ENCODE results near the gene RAB8A. TPM values are rescaled to one million over a fixed set of nuclear protein-coding genes. Genes with fewer than 3 reads are reported as not detected.

The RAB8A gene
- total and polyA plus RNA-seq, 2 experiments from 2014 or later = 53.1 to 59.5 TPM

DNA sequence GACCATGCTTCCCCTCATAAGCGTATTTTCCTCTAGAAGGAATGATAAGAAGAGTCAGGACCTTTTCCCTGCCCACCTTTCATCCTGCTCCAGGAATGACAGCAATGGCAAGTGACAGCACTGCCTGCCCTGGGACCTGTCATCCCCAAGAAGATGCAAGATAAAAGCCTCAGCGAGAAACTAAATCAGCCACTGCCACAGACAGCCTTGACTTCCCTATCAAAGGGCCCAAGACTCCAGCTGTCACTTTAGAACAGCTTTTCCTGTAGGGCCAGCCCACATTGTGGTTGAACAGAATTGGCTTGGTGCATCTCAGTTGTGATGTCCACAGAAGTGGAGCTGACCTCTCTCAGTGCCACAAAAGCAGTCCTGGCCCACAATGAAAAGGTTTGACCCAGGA, 1.1 kb downstream of the RAB8A start (continued):
- TF ChIP-seq, protein P1, sequence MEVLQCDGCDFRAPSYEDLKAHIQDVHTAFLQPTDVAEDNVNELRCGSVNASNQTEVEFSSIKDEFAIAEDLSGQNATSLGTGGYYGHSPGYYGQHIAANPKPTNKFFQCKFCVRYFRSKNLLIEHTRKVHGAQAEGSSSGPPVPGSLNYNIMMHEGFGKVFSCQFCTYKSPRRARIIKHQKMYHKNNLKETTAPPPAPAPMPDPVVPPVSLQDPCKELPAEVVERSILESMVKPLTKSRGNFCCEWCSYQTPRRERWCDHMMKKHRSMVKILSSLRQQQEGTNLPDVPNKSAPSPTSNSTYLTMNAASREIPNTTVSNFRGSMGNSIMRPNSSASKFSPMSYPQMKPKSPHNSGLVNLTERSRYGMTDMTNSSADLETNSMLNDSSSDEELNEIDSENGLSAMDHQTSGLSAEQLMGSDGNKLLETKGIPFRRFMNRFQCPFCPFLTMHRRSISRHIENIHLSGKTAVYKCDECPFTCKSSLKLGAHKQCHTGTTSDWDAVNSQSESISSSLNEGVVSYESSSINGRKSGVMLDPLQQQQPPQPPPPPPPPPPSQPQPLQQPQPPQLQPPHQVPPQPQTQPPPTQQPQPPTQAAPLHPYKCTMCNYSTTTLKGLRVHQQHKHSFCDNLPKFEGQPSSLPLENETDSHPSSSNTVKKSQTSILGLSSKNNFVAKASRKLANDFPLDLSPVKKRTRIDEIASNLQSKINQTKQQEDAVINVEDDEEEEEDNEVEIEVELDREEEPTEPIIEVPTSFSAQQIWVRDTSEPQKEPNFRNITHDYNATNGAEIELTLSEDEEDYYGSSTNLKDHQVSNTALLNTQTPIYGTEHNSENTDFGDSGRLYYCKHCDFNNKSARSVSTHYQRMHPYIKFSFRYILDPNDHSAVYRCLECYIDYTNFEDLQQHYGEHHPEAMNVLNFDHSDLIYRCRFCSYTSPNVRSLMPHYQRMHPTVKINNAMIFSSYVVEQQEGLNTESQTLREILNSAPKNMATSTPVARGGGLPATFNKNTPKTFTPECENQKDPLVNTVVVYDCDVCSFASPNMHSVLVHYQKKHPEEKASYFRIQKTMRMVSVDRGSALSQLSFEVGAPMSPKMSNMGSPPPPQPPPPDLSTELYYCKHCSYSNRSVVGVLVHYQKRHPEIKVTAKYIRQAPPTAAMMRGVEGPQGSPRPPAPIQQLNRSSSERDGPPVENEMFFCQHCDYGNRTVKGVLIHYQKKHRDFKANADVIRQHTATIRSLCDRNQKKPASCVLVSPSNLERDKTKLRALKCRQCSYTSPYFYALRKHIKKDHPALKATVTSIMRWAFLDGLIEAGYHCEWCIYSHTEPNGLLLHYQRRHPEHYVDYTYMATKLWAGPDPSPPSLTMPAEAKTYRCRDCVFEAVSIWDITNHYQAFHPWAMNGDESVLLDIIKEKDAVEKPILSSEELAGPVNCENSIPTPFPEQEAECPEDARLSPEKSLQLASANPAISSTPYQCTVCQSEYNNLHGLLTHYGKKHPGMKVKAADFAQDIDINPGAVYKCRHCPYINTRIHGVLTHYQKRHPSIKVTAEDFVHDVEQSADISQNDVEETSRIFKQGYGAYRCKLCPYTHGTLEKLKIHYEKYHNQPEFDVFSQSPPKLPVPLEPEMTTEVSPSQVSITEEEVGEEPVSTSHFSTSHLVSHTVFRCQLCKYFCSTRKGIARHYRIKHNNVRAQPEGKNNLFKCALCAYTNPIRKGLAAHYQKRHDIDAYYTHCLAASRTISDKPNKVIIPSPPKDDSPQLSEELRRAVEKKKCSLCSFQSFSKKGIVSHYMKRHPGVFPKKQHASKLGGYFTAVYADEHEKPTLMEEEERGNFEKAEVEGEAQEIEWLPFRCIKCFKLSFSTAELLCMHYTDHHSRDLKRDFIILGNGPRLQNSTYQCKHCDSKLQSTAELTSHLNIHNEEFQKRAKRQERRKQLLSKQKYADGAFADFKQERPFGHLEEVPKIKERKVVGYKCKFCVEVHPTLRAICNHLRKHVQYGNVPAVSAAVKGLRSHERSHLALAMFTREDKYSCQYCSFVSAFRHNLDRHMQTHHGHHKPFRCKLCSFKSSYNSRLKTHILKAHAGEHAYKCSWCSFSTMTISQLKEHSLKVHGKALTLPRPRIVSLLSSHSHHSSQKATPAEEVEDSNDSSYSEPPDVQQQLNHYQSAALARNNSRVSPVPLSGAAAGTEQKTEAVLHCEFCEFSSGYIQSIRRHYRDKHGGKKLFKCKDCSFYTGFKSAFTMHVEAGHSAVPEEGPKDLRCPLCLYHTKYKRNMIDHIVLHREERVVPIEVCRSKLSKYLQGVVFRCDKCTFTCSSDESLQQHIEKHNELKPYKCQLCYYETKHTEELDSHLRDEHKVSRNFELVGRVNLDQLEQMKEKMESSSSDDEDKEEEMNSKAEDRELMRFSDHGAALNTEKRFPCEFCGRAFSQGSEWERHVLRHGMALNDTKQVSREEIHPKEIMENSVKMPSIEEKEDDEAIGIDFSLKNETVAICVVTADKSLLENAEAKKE (CRISPR knock-in tag; IDR thresholded peaks at IDR 0.05) = no peak
- TF ChIP-seq NANOG (IDR thresholded peaks at IDR 0.05; ENCODE audit: borderline replicate concordance) (no peak), EZH2 (IDR thresholded peaks at IDR 0.05; ENCODE audit: low read depth, unreplicated experiment) (no peak), JUNB (IDR thresholded peaks at IDR 0.05; ENCODE audit: unreplicated experiment) (no peak)
- TF ChIP-seq, protein P2, sequence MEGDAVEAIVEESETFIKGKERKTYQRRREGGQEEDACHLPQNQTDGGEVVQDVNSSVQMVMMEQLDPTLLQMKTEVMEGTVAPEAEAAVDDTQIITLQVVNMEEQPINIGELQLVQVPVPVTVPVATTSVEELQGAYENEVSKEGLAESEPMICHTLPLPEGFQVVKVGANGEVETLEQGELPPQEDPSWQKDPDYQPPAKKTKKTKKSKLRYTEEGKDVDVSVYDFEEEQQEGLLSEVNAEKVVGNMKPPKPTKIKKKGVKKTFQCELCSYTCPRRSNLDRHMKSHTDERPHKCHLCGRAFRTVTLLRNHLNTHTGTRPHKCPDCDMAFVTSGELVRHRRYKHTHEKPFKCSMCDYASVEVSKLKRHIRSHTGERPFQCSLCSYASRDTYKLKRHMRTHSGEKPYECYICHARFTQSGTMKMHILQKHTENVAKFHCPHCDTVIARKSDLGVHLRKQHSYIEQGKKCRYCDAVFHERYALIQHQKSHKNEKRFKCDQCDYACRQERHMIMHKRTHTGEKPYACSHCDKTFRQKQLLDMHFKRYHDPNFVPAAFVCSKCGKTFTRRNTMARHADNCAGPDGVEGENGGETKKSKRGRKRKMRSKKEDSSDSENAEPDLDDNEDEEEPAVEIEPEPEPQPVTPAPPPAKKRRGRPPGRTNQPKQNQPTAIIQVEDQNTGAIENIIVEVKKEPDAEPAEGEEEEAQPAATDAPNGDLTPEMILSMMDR (conservative IDR thresholded peaks at IDR 0.05; ENCODE audit: low read depth in 2 of 2) = no peak
- TF ChIP-seq, protein P3, sequence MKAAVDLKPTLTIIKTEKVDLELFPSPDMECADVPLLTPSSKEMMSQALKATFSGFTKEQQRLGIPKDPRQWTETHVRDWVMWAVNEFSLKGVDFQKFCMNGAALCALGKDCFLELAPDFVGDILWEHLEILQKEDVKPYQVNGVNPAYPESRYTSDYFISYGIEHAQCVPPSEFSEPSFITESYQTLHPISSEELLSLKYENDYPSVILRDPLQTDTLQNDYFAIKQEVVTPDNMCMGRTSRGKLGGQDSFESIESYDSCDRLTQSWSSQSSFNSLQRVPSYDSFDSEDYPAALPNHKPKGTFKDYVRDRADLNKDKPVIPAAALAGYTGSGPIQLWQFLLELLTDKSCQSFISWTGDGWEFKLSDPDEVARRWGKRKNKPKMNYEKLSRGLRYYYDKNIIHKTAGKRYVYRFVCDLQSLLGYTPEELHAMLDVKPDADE (IDR thresholded peaks at IDR 0.05) = no peak

DNA sequence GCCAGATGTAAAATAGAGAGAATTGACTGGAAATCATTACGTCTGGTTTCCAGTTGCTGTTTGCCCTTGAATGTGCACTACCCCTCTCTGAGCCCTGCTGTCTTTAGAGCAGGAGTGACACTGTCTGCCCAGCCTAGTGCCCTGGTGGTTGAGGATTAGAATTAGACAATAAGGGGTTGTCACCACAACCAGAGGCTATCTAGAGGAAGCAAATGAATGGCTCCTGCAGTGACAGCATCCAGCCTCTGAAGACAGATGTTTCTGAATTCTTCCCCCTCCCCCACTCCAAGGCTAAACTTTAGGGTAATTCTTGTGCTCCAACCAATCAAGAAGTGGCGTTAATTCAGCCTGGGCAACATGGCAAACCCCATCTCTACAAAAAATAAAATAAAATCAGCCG, 2.0 kb downstream of the RAB8A start:
- Mint-ChIP-seq H3K9me3 (no peaks in the 10 kb centered on the region; the same call in 2 of the 3 replicates), H3K4me3 (peak overlapping the region; percentile 57), H3K36me3 (ENCODE audit: low read depth) (peaks cover 23% of the 10 kb centered on the region), H3K4me1 (peaks cover 5% of the 10 kb centered on the region; the same call in 1 of the 3 replicates), H3K27me3 (ENCODE audit: insufficient read depth, low read depth, poor library complexity) (peaks cover 2% of the 10 kb centered on the region), H3K27ac (no peak overlapping the region; the same call in 1 of the 2 replicates)
- H4K20me1 ChIP-seq (replicated peaks; ENCODE audit: insufficient read depth) = peaks cover 28% of the 10 kb centered on the region
- no peaks in the 10 kb centered on the region; the same call in 1 of the 2 replicates for H3F3A ChIP-seq (replicated peaks; ENCODE audit: low read depth)
- H3K36me3 ChIP-seq (ENCODE audit: insufficient read depth) = peaks cover 9% of the 10 kb centered on the region; the same call in 1 of the 2 replicates
- no peaks in the 10 kb centered on the region for H3K9me2 ChIP-seq (ENCODE audit: insufficient read depth)
- peaks cover 39% of the 10 kb centered on the region for H3K79me2 ChIP-seq (replicated peaks; ENCODE audit: insufficient read depth)
- no peaks in the 10 kb centered on the region for H3K27me3 ChIP-seq (ENCODE audit: insufficient read depth)
- no peak overlapping the region for H3K4me3 ChIP-seq
- H3K27ac ChIP-seq (ENCODE audit: low read depth) = no peak overlapping the region
- DNase-seq (ENCODE audit: low spot score) (no peak), ATAC-seq (no peak)
- no peak overlapping the region for H3K4me2 ChIP-seq
- H3K4me1 ChIP-seq (ENCODE audit: insufficient read depth) = peaks cover 6% of the 10 kb centered on the region
- H2AFZ ChIP-seq = no peak overlapping the region
- TF ChIP-seq POLR2AphosphoS5 (IDR thresholded peaks at IDR 0.05; ENCODE audit: low read depth) (no peak), CREB1 (CRISPR knock-in tag; IDR thresholded peaks at IDR 0.05; ENCODE audit: low read depth) (no peak), EZH2 (IDR thresholded peaks at IDR 0.05; ENCODE audit: low read depth, unreplicated experiment) (no peak), NANOG (IDR thresholded peaks at IDR 0.05; ENCODE audit: borderline replicate concordance) (no peak), JUNB (IDR thresholded peaks at IDR 0.05; ENCODE audit: unreplicated experiment) (no peak), STAT1 (IDR thresholded peaks at IDR 0.05; ENCODE audit: unreplicated experiment) (no peak)

Data from GM23338 (cell line).